T47D (cell line): Measurements from ENCODE around the gene TSPEAR.
"Not testable (repeated sequence)": the region's sequence is repeated elsewhere in the genome, so short reads cannot be mapped to it uniquely, and the experiment has no call there.

Source experiments
- DNase-seq, 2 experiments: peaks; one replicate each; pipeline versions ENCODE4 v3.0.0 to v3.0.0-alpha.2; 2011 to 2012; ENCODE audit warnings: low read depth in 1 of 2, low spot score in 1 of 2
- JUND ChIP-seq: IDR thresholded peaks from 2 replicates; pipeline ENCODE4 v1.6.1; 2012; ENCODE audit warnings: low read depth
- in situ Hi-C: cut with HindIII; loops from 2 replicates; pipeline ENCODE4 v1.10.0; 2016; ENCODE audit warnings: low sequenced_read_pairs, low pct_unique_long_range_greater_than_20kb

The TSPEAR gene

DNA sequence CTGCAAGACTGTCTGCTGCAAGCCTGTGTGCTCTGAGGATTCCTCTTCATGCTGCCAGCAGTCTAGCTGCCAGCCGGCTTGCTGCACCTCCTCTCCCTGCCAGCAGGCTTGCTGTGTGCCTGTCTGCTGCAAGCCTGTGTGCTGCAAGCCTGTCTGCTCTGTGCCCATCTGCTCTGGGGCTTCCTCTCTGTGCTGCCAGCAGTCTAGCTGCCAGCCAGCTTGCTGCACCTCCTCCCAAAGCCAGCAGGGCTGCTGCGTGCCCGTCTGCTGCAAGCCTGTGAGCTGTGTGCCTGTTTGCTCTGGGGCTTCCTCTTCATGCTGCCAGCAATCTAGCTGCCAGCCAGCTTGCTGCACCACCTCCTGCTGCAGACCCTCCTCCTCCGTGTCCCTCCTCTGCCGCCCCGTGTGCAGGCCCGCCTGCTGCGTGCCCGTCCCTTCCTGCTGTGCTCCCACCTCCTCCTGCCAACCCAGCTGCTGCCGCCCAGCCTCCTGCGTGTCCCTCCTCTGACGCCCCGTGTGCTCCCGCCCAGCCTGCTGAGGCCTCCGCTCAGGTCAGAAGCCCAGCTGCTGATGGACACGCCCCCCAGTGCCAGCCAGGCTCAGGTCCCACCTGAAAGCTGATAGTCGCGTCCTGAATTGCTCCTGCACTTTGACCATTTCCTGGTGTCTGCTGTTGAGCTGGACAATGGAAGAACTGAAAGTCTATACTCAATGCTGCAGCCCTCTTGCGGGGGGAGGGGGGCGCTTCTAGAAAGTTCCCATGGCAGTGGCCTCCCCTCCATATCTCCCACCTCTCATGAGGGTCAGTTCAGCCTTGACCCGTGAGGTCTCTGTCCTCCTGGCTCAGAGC, 136.7 kb downstream of the TSPEAR start:
- peak in 1 of 2 experiments; percentile 54 for DNase-seq
- no peak for TF ChIP-seq JUND
- in situ Hi-C loops: no loop called here

GRCh38 chr21:44573630-44574456, 137.5 kb downstream of the TSPEAR start, which contains the start of gene KRTAP10-4:
Gene KRTAP10-4, plus strand, starts transcription at chr21:44573729. Its CDS starts 30 bp downstream, at chr21:44573759.
- DNase-seq, in situ Hi-C loops: not testable (repeated sequence)

DNA sequence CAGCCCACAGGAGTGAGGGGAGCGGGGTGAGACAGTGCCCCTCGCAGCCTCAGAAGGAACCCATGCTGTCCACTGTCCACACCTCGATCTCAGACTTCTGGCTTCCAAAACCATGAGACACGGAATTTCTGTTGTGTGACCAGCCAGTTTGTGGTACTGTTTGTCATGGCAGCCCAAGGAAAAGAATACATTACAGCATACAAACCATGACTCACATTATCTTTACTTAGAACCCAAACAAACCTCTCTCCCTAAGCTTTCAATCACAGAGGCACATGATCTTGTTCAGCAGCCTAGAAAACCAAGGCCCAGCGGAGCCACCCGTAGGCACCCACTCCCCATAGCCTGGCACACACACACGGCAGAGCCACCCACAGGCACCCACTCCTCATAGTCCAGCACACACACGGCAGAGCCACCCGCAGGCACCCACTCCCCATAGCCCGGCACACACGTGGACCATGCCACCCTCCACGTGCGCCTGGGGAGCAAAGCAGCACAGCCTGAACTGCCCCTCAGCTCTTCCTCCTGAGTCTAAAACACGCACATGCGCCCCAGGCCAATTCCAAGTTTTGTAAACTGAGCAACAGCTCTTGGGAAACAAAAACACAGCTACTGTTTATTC, 138.3 kb downstream of the TSPEAR start:
- peak; percentile 55 to 61 for DNase-seq
- in situ Hi-C loops: no loop called here
- TF ChIP-seq JUND: no peak

- DNase-seq: no peak
- TF ChIP-seq JUND: no peak
- in situ Hi-C loops: no loop called here
These were observed 139.3 kb downstream of the TSPEAR start for GRCh38 chr21:44571844-44572782.

DNA sequence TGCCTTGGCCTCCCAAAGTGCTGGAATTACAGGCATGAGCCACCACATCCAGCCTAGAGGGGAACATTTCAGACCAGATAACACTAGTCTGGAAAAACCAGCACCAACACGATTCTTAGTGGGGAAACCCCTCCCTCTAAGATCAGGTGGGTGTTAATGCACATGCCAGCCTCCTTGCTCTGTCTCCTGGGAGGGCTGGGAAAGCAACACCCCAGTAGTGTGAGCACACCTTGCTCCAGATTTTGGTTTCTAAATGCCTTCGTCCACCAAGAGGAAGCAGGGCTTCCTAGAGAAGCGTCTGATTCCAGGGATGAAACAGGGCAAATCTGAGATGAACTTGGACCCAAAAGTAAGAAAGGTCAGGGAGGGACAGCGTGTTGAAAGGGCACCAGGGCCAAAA, 140.1 kb downstream of the TSPEAR start:
- TF ChIP-seq JUND: no peak
- in situ Hi-C loops: no loop called here
- no peak for DNase-seq

DNA sequence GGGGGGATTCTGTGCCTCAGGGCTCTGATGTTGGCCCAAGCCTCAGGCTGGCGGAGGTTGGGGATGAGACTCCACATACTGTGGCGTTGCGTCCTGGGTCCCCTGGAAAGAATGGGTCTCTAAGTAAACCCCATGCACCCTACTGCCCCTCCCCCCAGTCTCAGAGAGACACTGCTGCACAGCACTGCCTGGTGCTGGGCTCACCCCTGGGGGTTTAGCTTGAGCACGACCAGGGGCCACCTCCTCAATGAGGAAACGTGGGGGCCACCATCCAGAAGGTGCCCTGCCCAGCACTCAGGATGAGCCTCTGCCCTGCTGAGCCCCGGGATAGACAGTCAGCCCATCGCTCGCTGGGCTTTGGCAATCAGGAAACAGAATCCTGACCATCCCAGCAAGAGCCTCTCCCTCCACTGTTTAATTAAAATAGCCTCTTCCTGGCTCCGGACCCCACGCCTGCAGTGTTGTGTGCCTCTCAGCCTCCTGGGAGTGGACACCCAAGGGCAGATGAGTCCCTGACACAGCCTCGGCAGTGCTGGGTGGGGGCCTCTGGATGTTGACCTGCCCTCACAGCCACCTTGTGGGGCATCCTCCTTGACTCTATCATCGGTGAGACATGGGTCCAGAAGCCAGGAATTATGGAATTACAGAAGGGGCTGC, 141.4 kb downstream of the TSPEAR start:
- in situ Hi-C loops: no loop called here
- DNase-seq: no peak
- TF ChIP-seq JUND: no peak

DNA sequence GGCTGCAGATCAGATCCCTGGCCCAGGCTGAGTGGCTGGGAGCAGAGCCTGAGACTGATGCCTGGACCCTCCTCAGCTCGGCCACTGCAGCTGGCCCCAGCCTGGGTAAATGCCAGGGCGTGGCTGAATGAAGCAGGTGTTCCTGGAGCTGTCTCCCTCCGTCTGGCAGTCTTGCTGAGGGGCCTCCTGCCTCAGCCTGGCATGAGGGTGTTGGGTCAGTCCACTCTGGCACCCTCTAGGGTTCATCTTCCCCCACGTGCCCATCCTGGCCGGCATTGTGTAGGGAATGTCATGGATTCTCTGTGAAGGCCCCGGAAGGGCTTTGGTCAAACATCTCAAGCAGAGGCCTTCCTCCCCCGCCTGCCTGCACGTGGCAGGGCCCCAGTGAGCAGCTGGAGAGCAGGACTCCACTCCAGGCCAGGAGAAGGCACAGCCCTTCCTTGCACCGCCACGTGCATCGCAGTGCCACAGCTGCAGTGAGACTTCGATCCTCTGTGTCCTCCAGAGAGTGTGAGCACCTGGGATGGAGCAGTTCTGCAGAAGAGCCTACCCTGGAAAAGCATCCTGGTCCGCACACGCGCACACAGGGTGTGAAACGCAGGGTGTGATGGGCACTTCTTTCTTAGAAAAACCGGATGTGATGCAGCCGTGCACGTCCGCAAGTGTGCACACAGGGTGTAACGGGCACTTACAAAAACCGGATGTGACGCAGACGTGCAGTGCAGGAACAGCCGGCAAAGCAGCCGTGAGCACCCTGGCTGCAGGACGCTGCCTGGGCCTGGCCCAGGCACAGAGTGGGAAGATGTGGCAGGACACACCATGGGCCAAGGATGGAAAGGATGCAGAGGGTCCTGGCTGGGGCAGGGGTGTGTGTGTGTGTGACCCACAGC, 142.5 kb downstream of the TSPEAR start:
- no peak for DNase-seq
- no peak for TF ChIP-seq JUND
- in situ Hi-C loops: no loop called here

DNA sequence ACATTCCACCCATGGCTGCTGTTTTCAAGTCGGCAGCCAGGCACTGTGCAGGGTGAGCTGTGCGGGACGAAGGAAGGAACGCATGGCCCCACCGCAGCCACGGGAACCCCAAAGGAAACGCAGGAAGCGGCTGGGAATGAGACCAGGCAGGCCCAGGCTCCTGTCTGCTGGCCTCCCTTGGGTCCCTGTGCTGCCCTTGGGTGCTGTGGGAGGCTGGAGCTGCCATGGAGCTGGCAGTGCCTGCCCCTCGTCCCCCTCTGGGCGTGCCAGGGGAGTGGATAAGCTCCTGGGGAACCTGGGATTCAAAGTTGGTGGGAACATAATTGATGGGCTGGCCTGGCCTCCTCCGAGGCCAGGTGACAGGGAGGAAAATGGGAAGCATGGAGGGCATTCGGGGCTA, 143.1 kb downstream of the TSPEAR start:
- TF ChIP-seq JUND: no peak
- in situ Hi-C loops: no loop called here
- DNase-seq: no peak

DNA sequence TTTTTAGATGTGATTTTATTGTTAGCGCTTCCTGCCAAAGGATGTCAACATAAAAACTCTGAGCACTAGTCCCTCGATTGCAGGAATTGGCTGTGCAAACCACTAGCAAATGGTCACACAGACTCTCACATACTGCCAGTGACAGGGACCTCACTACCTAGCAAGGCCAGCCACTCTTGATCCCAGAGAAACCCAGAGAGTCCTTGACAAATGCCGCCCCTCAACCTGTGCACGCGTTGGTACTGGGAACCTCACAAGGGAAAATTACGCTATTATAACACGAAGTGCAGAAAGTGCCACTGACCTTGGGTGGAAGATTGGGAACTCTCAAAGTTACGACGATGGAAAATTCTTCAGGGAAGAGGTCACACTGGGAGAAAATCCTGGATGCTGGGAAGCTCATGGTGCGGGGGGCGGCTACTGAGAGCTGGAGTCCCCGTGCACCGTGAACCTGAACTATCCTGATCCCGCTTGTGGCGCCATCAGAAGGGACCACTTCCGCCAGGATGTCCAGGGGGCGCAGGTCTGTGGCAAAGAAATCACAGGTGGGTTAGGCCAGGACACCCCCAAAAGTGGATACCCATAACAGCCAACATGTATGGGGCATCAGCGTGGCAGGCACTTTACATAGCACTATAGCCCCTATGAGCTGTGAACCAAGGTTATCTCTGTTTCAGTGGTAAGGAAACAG, 143.7 kb downstream of the TSPEAR start:
- no peak for DNase-seq
- in situ Hi-C loops: no loop called here
- no peak for TF ChIP-seq JUND

- DNase-seq: no peak
- TF ChIP-seq JUND: no peak
- in situ Hi-C loops: no loop called here
These were observed 145.0 kb downstream of the TSPEAR start for GRCh38 chr21:44566403-44566802.
